Measurements from ENCODE around the gene KLHL8. TPM values are rescaled to one million over a fixed set of nuclear protein-coding genes. Genes with fewer than 3 reads are reported as not detected.

Gene KLHL8
- 4.4 and 4.6 TPM in 2 replicates for total RNA-seq (2014; rRNA removed; shearing (Covaris generic))

GRCh38 chr4:87220094-87220822, at the start of gene KLHL8:
Gene KLHL8, minus strand, starts transcription at chr4:87220618. Its CDS starts 25,079 bp downstream, at chr4:87195539.
- Histone ChIP-seq H3K27me3 (ENCODE audit: control insufficient read depth, insufficient read depth, low read length) (0 out of 2 replicates have a peak, but pooled peaks cover 1% of the 10 kb centered on the region), H3K4me3 (ENCODE audit: insufficient read depth, low read depth, low read length) (peak within 1 kb of the TSS; percentile 99), H3K36me3 (replicated peaks; ENCODE audit: control insufficient read depth, insufficient read depth, low read length) (no peaks in the 10 kb centered on the region)
- peak; percentile 93 for DNase-seq

GRCh38 chr4:87270144-87270543, 49.7 kb upstream of the KLHL8 start:
- no peaks in the 10 kb centered on the region for H3K36me3 ChIP-seq (replicated peaks; ENCODE audit: control insufficient read depth, insufficient read depth, low read length)
- H3K4me3 ChIP-seq (ENCODE audit: insufficient read depth, low read depth, low read length): no peak overlapping the region
- peak; percentile 19 for DNase-seq
- H3K27me3 ChIP-seq (ENCODE audit: control insufficient read depth, insufficient read depth, low read length): no peaks in the 10 kb centered on the region

GRCh38 chr4:87268411-87268810, 48.0 kb upstream of the KLHL8 start:
- H3K4me3 ChIP-seq (ENCODE audit: insufficient read depth, low read depth, low read length): no peak overlapping the region
- no peaks in the 10 kb centered on the region for H3K27me3 ChIP-seq (ENCODE audit: control insufficient read depth, insufficient read depth, low read length)
- no peaks in the 10 kb centered on the region for H3K36me3 ChIP-seq (replicated peaks; ENCODE audit: control insufficient read depth, insufficient read depth, low read length)
- no peak for DNase-seq

DNA sequence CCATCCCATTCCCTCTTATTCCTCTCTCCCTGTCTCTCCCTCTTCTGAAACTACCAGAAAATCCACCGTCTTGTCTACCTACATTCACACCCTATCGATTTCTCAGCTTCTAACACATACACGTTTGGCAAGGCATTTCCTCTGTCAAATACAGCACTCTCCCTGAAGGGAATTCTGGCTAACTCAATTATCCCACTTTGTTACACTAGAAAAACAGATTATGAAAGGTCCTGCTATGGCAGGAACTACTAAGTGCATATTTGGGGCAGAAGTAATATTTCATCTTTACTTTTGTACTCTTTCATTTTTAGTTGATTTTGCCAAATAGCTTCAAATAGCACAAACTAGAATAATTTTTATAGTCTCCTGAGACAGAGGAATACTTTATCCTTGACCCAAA, 46.6 kb upstream of the KLHL8 start:
- Histone ChIP-seq H3K36me3 (replicated peaks; ENCODE audit: control insufficient read depth, insufficient read depth, low read length) (no peaks in the 10 kb centered on the region), H3K4me3 (ENCODE audit: insufficient read depth, low read depth, low read length) (no peak overlapping the region), H3K27me3 (ENCODE audit: control insufficient read depth, insufficient read depth, low read length) (no peaks in the 10 kb centered on the region)
- DNase-seq: no peak

DNA sequence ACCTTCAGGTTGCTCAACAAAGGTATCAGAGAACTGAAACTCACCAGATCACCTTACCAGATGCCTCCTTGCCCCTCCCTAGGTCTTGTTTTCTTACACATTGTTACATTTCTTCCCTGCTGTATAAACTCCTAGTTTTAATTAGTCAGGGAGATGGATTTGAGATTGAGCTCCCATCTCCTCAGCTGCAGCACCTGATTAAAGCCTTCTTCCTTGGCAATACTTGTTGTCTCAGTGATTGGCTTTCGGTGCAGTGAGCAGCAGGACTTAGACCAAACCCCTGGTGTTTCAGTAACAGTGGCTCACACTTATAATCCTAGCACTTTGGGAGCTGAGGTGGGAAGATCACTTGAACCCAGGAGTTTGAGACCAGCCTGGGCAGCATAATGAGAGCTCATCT, 42.5 kb upstream of the KLHL8 start:
- no peaks in the 10 kb centered on the region for H3K36me3 ChIP-seq (replicated peaks; ENCODE audit: control insufficient read depth, insufficient read depth, low read length)
- H3K4me3 ChIP-seq (ENCODE audit: insufficient read depth, low read depth, low read length): no peak overlapping the region
- no peaks in the 10 kb centered on the region for H3K27me3 ChIP-seq (ENCODE audit: control insufficient read depth, insufficient read depth, low read length)
- no peak for DNase-seq

DNA sequence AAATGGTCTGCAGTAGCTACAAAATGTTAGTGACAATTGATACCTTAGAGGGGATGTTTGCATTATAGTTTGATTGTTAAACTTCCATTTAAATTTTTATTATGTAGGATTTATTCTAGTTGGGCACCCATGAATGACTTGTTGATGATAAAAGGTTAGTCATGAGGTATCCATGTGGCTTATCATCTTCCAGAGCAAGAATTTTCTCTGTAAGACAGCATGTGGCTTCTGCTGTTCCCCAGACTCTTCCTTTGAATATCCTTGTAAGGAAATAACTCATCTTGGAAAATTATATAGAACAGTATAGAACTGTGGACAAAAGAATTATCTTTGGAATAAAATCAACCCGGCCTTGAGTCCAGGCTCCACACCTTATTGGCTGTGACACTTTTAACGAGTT, 40.1 kb upstream of the KLHL8 start:
- DNase-seq: no peak
- Histone ChIP-seq H3K4me3 (ENCODE audit: insufficient read depth, low read depth, low read length) (no peak overlapping the region), H3K36me3 (replicated peaks; ENCODE audit: control insufficient read depth, insufficient read depth, low read length) (no peaks in the 10 kb centered on the region), H3K27me3 (ENCODE audit: control insufficient read depth, insufficient read depth, low read length) (no peaks in the 10 kb centered on the region)

DNA sequence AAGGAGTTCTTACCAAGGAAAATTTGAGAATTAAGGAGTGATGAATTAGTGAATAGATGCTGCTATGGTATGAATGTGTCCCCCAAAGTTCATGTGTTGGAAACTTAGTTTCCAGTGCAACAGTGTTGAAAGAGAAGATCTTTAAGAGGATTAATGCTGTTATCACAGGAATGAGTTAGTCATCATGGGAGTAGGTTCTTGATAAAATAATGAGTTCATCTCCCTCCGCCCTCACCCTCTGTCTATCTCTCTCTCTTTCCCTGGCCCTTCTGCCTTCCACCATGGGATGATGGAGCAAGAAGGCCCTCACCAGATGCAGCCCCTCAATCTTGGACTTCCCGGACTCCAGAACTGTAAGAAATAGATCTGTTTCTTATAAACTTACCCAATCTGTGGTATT, 38.3 kb upstream of the KLHL8 start:
- Histone ChIP-seq H3K36me3 (replicated peaks; ENCODE audit: control insufficient read depth, insufficient read depth, low read length) (no peaks in the 10 kb centered on the region), H3K27me3 (ENCODE audit: control insufficient read depth, insufficient read depth, low read length) (no peaks in the 10 kb centered on the region), H3K4me3 (ENCODE audit: insufficient read depth, low read depth, low read length) (no peak overlapping the region)
- no peak for DNase-seq

DNA sequence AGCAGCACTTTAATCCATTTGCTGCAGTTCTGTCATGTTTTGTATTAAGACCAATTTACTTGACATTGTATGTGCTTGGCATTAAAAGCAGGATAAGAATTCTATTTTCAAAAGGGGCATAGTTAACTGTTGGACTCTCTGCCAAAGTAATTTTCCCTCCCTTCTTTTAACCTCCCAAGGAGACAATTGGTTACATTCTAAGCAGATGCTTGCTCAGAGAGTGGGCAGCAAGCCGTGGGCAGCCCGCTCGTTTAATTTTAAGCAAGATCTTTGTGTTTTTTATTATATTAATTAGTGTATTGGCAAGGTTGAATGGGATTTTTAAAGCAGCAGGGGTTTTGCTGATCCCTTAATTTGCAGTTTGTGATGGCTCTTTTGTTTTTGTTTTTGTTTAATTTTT, 37.1 kb upstream of the KLHL8 start:
- Histone ChIP-seq H3K27me3 (ENCODE audit: control insufficient read depth, insufficient read depth, low read length) (no peaks in the 10 kb centered on the region), H3K36me3 (replicated peaks; ENCODE audit: control insufficient read depth, insufficient read depth, low read length) (no peaks in the 10 kb centered on the region), H3K4me3 (ENCODE audit: insufficient read depth, low read depth, low read length) (no peak overlapping the region)
- no peak for DNase-seq

DNA sequence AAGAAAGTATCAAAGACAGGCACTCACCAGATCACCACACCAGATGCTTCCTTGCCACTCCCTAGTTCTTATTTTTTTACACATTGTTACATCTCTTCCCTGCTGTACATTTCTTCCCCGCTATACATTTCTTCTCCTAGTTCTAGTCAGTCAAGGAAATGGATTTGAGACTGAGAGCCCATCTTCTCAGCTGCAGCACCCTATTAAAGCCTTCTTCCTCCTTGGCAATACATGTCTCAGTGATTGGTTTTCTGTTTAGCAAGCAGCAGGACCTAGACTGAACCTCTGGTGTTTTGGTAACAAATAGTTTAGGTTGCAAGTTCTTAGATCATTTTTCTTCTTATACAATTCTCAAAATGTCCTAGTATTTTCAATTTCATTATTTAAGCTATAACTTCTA, 35.3 kb upstream of the KLHL8 start:
- H3K36me3 ChIP-seq (replicated peaks; ENCODE audit: control insufficient read depth, insufficient read depth, low read length): no peaks in the 10 kb centered on the region
- no peaks in the 10 kb centered on the region for H3K27me3 ChIP-seq (ENCODE audit: control insufficient read depth, insufficient read depth, low read length)
- H3K4me3 ChIP-seq (ENCODE audit: insufficient read depth, low read depth, low read length): no peak overlapping the region
- DNase-seq: no peak

- H3K27me3 ChIP-seq (ENCODE audit: control insufficient read depth, insufficient read depth, low read length): no peaks in the 10 kb centered on the region
- no peak overlapping the region for H3K4me3 ChIP-seq (ENCODE audit: insufficient read depth, low read depth, low read length)
- no peaks in the 10 kb centered on the region for H3K36me3 ChIP-seq (replicated peaks; ENCODE audit: control insufficient read depth, insufficient read depth, low read length)
- DNase-seq: no peak
Measured at GRCh38 chr4:87251106-87251505, 30.7 kb upstream of the KLHL8 start.

DNA sequence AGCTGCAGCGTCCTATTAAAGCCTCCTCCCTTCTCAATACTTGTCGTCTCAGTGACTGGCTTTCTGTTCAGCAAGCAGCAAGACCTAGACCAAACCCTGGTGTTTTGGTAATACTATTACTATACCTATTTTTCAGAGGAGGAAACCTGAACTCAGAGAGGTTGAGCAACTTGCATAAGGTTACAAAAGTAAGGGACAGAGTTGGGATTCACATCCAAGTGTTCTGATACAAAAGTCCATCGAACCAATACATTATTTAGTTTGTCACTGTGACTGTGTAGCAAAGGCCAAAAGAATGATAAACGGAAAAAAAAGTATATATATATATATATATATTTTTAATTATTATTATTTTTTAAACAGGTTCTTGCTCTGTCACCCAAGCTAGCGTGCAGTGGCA, 29.9 kb upstream of the KLHL8 start:
- Histone ChIP-seq H3K36me3 (replicated peaks; ENCODE audit: control insufficient read depth, insufficient read depth, low read length) (no peaks in the 10 kb centered on the region), H3K4me3 (ENCODE audit: insufficient read depth, low read depth, low read length) (no peak overlapping the region), H3K27me3 (ENCODE audit: control insufficient read depth, insufficient read depth, low read length) (no peaks in the 10 kb centered on the region)
- DNase-seq: no peak

GRCh38 chr4:87249332-87250019, 29.1 kb upstream of the KLHL8 start:
- H3K4me3 ChIP-seq (ENCODE audit: insufficient read depth, low read depth, low read length): no peak overlapping the region
- no peaks in the 10 kb centered on the region for H3K27me3 ChIP-seq (ENCODE audit: control insufficient read depth, insufficient read depth, low read length)
- no peaks in the 10 kb centered on the region for H3K36me3 ChIP-seq (replicated peaks; ENCODE audit: control insufficient read depth, insufficient read depth, low read length)
- DNase-seq: no peak

DNA sequence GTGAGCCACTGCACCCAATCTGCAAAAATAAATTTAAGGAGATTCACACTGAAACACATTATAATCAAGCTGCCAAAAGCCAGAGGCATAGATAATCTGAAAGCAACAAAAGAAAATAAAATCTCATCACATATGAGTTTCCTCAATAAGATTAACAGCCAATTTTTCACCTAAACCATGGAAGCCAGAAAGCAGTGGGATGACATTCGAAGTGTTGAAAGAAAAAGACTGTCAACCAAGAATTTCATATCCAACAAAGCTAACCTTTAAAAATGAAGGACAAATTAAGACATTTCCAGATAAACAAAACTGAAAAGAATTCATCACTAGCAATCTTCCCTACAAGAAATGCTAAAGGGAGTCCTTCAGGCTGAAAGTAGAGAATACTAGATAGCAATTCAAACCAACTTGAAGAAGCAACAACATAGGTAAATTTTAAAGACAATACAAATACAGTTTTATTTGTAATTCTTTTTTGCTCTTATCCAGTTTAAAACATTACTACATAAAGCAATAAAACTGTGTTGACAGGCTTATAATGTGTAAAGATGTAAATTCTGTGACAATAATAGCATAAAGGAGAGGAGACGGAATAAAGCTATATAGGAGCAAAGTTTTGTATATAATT, 23.1 kb upstream of the KLHL8 start:
- H3K36me3 ChIP-seq (replicated peaks; ENCODE audit: control insufficient read depth, insufficient read depth, low read length): no peaks in the 10 kb centered on the region
- no peak for DNase-seq
- H3K4me3 ChIP-seq (ENCODE audit: insufficient read depth, low read depth, low read length): no peak overlapping the region
- H3K27me3 ChIP-seq (ENCODE audit: control insufficient read depth, insufficient read depth, low read length): no peaks in the 10 kb centered on the region

GRCh38 chr4:87241336-87241735, 20.9 kb upstream of the KLHL8 start:
- no peak for DNase-seq
- no peaks in the 10 kb centered on the region for H3K27me3 ChIP-seq (ENCODE audit: control insufficient read depth, insufficient read depth, low read length)
- H3K36me3 ChIP-seq (replicated peaks; ENCODE audit: control insufficient read depth, insufficient read depth, low read length): no peaks in the 10 kb centered on the region
- H3K4me3 ChIP-seq (ENCODE audit: insufficient read depth, low read depth, low read length): no peak overlapping the region

DNA sequence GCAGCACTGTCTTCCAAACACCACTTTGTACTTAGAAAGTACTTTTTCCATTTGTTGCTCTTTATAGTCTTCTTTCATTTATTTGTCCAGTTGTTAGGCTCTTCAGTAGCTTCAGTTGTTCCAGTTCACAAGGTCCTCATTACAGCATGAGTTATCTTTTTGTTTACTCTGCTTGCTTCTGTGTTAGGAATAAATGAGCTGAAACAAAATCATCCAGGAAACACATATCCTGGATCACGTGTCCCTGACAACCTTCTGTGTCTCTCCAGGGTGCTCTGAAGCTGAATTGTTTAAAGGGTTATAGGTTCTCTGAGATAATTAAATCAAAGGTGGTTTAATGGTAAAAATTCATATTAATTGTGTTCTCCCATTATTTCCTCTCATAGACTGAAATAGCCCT, 19.9 kb upstream of the KLHL8 start:
- H3K36me3 ChIP-seq (replicated peaks; ENCODE audit: control insufficient read depth, insufficient read depth, low read length): no peaks in the 10 kb centered on the region
- H3K4me3 ChIP-seq (ENCODE audit: insufficient read depth, low read depth, low read length): no peak overlapping the region
- no peak for DNase-seq
- no peaks in the 10 kb centered on the region for H3K27me3 ChIP-seq (ENCODE audit: control insufficient read depth, insufficient read depth, low read length)
